ENCODE measurements around the gene ORMDL3. TPM values are rescaled to one million over a fixed set of nuclear protein-coding genes. Genes with fewer than 3 reads are reported as not detected.
"Not testable (repeated sequence)": the region's sequence is repeated elsewhere in the genome, so short reads cannot be mapped to it uniquely, and the experiment has no call there.

Gene ORMDL3
- total RNA-seq, 2 donors from 2014 or later: 65.6 to 91.0 TPM

DNA sequence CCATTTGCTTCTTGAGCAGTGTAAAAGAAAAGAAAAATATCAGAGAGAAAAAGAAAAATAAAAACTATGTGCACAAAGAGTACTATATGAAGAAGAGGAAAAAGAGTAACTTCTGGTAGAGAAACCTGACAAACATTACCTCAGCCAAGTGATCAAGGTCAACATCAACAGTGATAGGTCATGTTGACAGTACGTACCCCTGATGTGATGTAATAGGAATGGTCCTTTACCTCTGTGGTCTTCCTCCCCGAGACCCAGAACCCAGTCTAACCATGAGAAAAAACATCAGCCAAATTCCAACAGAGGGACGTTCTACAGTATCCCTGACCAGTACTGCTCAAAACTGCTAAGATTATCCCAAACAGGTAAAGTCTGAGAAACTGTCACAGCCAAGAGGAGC, 13.4 kb downstream of the ORMDL3 start:
- 72 to 77% methylated on average over 3 of the region's 3 CpGs for WGBS, 2 donors
- Histone ChIP-seq H3K4me1 (no peaks in the 10 kb centered on the region), H3K27me3 (no peaks in the 10 kb centered on the region), H3K4me3 (no peak overlapping the region), H3K36me3 (replicated peaks in 1 of 2; ENCODE audit: insufficient read depth in 1 of 2, low read depth in 2 of 2) (no peaks in the 10 kb centered on the region), H3K9me3 (no peaks in the 10 kb centered on the region), H3K27ac (no peak overlapping the region)
- ATAC-seq (no peak), DNase-seq (no peak)
- intact Hi-C loops (cut with DNase I): no loop called here
- TF ChIP-seq, protein P1, sequence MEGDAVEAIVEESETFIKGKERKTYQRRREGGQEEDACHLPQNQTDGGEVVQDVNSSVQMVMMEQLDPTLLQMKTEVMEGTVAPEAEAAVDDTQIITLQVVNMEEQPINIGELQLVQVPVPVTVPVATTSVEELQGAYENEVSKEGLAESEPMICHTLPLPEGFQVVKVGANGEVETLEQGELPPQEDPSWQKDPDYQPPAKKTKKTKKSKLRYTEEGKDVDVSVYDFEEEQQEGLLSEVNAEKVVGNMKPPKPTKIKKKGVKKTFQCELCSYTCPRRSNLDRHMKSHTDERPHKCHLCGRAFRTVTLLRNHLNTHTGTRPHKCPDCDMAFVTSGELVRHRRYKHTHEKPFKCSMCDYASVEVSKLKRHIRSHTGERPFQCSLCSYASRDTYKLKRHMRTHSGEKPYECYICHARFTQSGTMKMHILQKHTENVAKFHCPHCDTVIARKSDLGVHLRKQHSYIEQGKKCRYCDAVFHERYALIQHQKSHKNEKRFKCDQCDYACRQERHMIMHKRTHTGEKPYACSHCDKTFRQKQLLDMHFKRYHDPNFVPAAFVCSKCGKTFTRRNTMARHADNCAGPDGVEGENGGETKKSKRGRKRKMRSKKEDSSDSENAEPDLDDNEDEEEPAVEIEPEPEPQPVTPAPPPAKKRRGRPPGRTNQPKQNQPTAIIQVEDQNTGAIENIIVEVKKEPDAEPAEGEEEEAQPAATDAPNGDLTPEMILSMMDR (IDR thresholded peaks at IDR 0.05): no peak
- TF ChIP-seq POLR2A (IDR thresholded peaks at IDR 0.05): no peak

DNA sequence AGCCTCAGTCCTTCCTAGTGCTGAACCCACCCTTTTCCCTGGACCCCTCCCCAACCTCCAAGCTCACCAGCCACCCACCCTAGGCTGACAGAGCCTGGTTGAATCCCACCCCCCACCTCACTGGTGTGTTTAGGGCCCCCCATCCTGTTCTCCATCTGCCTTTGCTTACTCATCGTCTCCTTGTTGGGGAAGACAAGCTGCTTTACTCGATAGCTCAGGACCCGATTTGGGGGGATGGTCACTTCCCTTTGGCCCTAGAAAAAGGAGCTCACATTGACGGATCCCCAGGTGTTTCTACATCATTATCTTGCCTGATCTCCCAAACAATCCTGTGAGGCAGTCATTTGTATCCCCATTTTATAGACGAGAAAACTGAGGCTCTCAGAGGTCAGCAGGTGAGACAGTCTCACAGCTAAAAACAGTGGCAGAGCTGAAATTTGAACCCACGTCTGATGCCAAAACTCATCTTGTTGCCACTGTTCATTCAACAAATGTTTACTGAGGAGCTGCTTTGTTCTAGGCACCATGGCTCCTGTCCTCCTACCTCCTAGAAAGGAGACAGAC, 18.5 kb downstream of the ORMDL3 start:
- Histone ChIP-seq H3K27ac (no peak overlapping the region), H3K27me3 (no peaks in the 10 kb centered on the region), H3K4me3 (no peak overlapping the region), H3K36me3 (replicated peaks in 1 of 2; ENCODE audit: insufficient read depth in 1 of 2, low read depth in 2 of 2) (no peaks in the 10 kb centered on the region), H3K9me3 (no peaks in the 10 kb centered on the region), H3K4me1 (no peaks in the 10 kb centered on the region)
- ATAC-seq (no peak), DNase-seq (no peak)
- intact Hi-C loops (cut with DNase I): no loop called here
- WGBS, 2 donors: 90% methylated on average over 6 of the region's 6 CpGs
- no peak for TF ChIP-seq POLR2A (IDR thresholded peaks at IDR 0.05)
- TF ChIP-seq, protein P1 (IDR thresholded peaks at IDR 0.05): no peak

DNA sequence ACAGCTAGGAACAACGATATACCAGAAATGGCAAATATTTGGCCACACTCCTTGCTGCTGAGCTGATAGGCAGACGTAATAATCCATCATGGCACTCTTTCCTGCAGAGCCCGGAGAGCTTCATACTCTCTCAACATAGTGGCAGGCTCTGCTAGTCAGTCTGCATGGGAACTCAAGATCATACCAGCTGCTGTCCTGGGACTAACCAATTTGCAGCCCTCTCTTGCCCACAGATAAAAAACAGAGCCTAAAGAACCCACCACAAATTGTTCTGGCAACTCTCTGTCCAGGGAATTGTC, 22.5 kb downstream of the ORMDL3 start:
- H3K4me1 ChIP-seq: no peaks in the 10 kb centered on the region
- TF ChIP-seq, protein P1 (IDR thresholded peaks at IDR 0.05): no peak
- TF ChIP-seq POLR2A (IDR thresholded peaks at IDR 0.05): no peak
- H3K36me3 ChIP-seq (replicated peaks in 1 of 2; ENCODE audit: insufficient read depth in 1 of 2, low read depth in 2 of 2): no peaks in the 10 kb centered on the region
- no peaks in the 10 kb centered on the region for H3K9me3 ChIP-seq
- ATAC-seq (no peak), DNase-seq (no peak)
- no peaks in the 10 kb centered on the region for H3K27me3 ChIP-seq
- 60 to 90% methylated on average over 3 of the region's 3 CpGs for WGBS, 2 donors
- intact Hi-C loops (cut with DNase I): no loop called here
- no peak overlapping the region for H3K27ac ChIP-seq
- no peak overlapping the region for H3K4me3 ChIP-seq

DNA sequence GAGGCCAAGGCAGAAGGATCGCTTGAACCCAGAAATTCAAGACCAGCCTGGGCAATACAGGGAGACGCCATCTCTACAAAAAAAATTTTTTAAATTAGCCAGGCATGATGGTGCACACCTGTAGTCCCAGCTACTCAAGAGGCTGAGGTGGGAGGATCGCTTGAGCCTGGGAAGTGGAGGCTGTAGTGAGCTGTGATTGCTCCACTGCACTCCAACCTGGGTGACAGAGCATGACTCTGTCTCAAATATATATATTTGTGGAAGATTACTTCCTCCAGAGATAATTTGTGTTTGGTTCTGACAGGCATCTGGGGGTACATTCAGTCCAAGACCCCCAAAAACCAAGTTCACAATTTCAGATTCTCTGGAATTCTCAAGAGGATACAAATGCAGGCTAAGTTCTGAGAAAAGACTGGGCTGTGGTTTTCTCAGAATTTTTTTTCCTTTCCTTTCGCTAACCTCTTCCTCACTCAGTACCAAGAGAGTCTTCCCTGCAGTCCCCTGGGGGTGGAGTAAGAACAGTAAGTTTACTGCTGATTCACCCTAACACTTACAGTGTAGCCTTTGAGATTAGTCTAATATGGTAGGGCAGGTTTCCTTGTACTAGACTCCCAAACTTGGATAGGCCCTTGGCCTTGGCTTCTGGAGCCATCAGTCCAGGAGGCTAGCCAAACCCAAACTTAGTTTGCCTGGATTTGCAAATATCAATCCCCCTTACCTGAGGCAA, 24.1 kb downstream of the ORMDL3 start:
- Histone ChIP-seq H3K27me3 (no peaks in the 10 kb centered on the region), H3K27ac (no peak overlapping the region), H3K4me3 (no peak overlapping the region), H3K36me3 (replicated peaks in 1 of 2; ENCODE audit: insufficient read depth in 1 of 2, low read depth in 2 of 2) (no peaks in the 10 kb centered on the region), H3K4me1 (no peaks in the 10 kb centered on the region), H3K9me3 (no peaks in the 10 kb centered on the region)
- no peak for ATAC-seq
- no peak for TF ChIP-seq POLR2A (IDR thresholded peaks at IDR 0.05)
- TF ChIP-seq, protein P1 (IDR thresholded peaks at IDR 0.05): no peak
- no peak for DNase-seq
- intact Hi-C loops (cut with DNase I): no loop called here
- WGBS, 2 donors: 86 to 87% methylated on average over 2 to 4 of the region's 4 CpGs

DNA sequence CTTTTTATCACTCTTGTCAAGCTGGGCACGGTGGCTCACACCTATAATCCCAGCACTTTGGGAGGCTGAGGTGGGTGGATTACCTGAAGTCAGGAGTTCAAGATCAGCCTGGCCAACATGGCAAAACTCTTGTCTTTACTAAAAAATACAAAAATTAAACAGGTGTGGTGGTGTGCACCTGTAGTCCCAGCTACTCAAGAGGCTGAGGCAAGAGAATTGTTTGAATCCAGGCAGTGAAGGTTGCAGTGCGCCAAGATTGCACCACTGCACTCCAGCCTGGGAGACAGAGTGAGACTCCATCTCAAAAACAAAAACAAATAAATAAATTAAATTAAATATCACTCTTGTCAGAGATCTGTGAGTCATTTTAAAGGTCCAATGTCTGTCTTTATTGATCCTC, 25.4 kb downstream of the ORMDL3 start:
- H3K9me3 ChIP-seq; H3K27ac ChIP-seq; H3K27me3 ChIP-seq; intact Hi-C loops (cut with DNase I); ATAC-seq; H3K4me1 ChIP-seq; DNase-seq; H3K36me3 ChIP-seq (replicated peaks in 1 of 2; ENCODE audit: insufficient read depth in 1 of 2, low read depth in 2 of 2); H3K4me3 ChIP-seq: not testable (repeated sequence)
- 75 to 97% methylated on average over 2 of the region's 2 CpGs for WGBS, 2 donors
